ENCODE data around the gene SNAP91. TPM values are rescaled to one million over a fixed set of nuclear protein-coding genes. Genes with fewer than 3 reads are reported as not detected.
"Not testable (repeated sequence)": the region's sequence is repeated elsewhere in the genome, so short reads cannot be mapped to it uniquely, and the experiment has no call there.

SNAP91 gene
- total and polyA plus RNA-seq, 5 donors from 2014 or later = not detected

DNA sequence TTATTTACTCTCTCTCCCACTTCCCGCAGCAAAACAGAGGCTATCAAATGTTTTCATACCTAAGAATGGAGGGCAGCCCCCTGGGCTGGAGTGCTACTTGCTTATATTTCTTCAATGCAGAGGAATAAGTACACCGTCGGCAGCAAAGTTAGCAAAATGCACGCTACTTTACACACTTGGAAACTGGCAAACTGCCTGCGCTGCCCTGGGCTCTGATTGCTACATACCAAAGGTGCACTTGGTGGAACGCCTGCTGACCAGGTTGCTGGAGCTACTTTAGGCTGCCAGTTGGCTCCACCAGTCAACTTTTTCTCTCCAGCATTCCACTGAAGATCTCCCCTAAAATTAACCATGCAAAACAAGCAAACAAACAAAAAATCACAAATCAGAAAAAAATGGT is 134.1 kb downstream of the SNAP91 start:
- no peak for DNase-seq
- H3K36me3 Mint-ChIP-seq = no peaks in the 10 kb centered on the region

DNA sequence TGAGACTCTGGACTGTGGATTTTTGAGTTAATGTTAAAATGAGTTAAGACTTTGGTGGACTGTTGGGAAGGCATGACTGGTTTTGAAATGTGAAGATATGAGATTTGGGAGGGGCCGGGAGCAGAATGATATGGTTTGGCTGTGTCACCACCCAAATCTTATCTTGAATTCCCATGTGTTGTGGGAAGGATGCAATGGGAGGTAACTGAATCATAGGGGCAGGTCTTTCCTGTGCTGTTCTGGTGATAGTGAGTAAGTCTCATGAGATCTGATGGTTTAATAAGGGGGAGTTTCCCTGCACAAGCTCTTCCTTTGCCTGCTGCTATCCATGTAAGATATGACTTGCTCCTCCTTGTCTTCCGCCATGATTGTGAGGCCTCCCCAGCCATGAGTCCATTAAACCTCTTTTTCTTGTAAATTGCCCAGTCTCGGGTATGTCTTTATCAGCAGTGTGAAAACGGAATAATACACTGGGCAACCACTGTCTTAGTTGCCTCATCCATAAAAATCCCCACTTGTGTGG is 137.2 kb downstream of the SNAP91 start:
- not testable (repeated sequence) for H3K4me3 ChIP-seq (ENCODE audit: low read depth, low read length); H3K9me3 ChIP-seq (ENCODE audit: control insufficient read depth in 2 of 2, low read length in 2 of 2); H3K4me1 ChIP-seq (ENCODE audit: control insufficient read depth, insufficient read depth, low read length, poor library complexity, severe bottlenecking); H3K36me3 ChIP-seq (ENCODE audit: control insufficient read depth, insufficient read depth, low read length); H3K27ac ChIP-seq (ENCODE audit: insufficient read depth, low read length, poor library complexity, severe bottlenecking); H3K4me3 Mint-ChIP-seq; H3K27me3 ChIP-seq (ENCODE audit: control insufficient read depth, insufficient read depth, low read length); H3K4me1 Mint-ChIP-seq; DNase-seq; H3K27me3 Mint-ChIP-seq; H3K36me3 Mint-ChIP-seq; H3K9me3 Mint-ChIP-seq; ATAC-seq (ENCODE audit: low read depth in 2 of 2)
- H3K27ac Mint-ChIP-seq = peak overlapping the region in 1 of 3 donors; percentile 90

More for the DNA sequence above, 134.1 kb downstream of the SNAP91 start:
- Mint-ChIP-seq H3K9me3 (peaks cover 0 to 3% (median 0%) of the 10 kb centered on the region in 7 donors), H3K4me3 (no peak overlapping the region), H3K27ac (no peak overlapping the region), H3K27me3 (no peaks in the 10 kb centered on the region), H3K4me1 (no peaks in the 10 kb centered on the region)
- Histone ChIP-seq H3K4me1 (ENCODE audit: control insufficient read depth, insufficient read depth, low read length, poor library complexity, severe bottlenecking) (no peaks in the 10 kb centered on the region), H3K4me3 (ENCODE audit: low read depth, low read length) (no peak overlapping the region), H3K9me3 (ENCODE audit: control insufficient read depth in 2 of 2, low read length in 2 of 2) (no peaks in the 10 kb centered on the region), H3K36me3 (ENCODE audit: control insufficient read depth, insufficient read depth, low read length) (no peaks in the 10 kb centered on the region), H3K27ac (ENCODE audit: insufficient read depth, low read length, poor library complexity, severe bottlenecking) (no peak overlapping the region), H3K27me3 (ENCODE audit: control insufficient read depth, insufficient read depth, low read length) (no peaks in the 10 kb centered on the region)
- ATAC-seq (ENCODE audit: low read depth in 2 of 2) = no peak

DNA sequence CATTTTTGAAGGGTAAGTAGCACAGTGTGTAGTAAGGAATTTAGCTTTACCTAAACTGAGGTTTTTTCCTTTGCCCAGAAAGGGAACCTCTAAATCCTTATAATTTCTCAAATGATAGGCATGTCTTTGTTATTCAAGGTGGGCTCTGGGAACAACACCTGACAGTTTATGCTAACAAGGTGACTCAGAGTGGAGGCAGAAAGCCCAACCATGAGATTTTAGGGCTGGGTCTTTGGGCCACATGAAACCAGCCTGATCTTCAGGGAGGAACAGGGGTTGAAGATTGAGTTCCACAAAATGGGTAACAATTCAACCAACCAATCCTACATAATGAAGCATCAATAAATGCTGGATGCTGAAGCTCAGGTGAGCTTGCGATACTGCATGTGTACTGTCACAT is 149.9 kb downstream of the SNAP91 start:
- no peak overlapping the region for H3K27ac Mint-ChIP-seq
- DNase-seq (no peak), ATAC-seq (ENCODE audit: low read depth in 2 of 2) (no peak)
- H3K4me1 ChIP-seq (ENCODE audit: control insufficient read depth, insufficient read depth, low read length, poor library complexity, severe bottlenecking) = no peaks in the 10 kb centered on the region
- no peak overlapping the region for H3K4me3 Mint-ChIP-seq
- no peaks in the 10 kb centered on the region for H3K27me3 Mint-ChIP-seq
- H3K27ac ChIP-seq (ENCODE audit: insufficient read depth, low read length, poor library complexity, severe bottlenecking) = no peak overlapping the region
- H3K36me3 ChIP-seq (ENCODE audit: control insufficient read depth, insufficient read depth, low read length) = no peaks in the 10 kb centered on the region
- no peaks in the 10 kb centered on the region for H3K4me1 Mint-ChIP-seq
- H3K9me3 Mint-ChIP-seq = peaks cover 0 to 6% (median 0%) of the 10 kb centered on the region in 7 donors
- no peaks in the 10 kb centered on the region for H3K27me3 ChIP-seq (ENCODE audit: control insufficient read depth, insufficient read depth, low read length)
- no peaks in the 10 kb centered on the region for H3K9me3 ChIP-seq (ENCODE audit: control insufficient read depth in 2 of 2, low read length in 2 of 2)
- no peak overlapping the region for H3K4me3 ChIP-seq (ENCODE audit: low read depth, low read length)
- H3K36me3 Mint-ChIP-seq = peaks cover under 1% of the 10 kb centered on the region

DNA sequence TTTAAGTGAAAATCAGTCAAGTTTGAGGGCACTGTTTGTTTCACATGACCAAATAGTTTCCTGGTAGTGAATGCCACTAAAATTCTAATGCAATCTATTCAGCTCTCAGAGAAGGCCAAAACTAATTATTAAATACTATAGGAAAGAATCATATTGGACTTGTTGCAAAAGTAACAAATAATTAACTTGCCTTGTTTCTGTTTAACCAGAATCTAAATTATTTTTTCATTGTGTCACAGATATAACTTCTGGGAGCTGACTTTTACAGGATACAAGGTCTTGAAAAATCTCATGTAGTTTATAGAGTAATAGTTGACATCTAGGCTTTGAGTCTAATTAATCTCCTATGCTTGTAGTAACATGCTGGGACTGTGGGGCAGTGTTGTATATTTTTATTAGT is 152.0 kb downstream of the SNAP91 start:
- Histone ChIP-seq H3K36me3 (ENCODE audit: control insufficient read depth, insufficient read depth, low read length) (no peaks in the 10 kb centered on the region), H3K9me3 (ENCODE audit: control insufficient read depth in 2 of 2, low read length in 2 of 2) (no peaks in the 10 kb centered on the region), H3K27ac (ENCODE audit: insufficient read depth, low read length, poor library complexity, severe bottlenecking) (no peak overlapping the region), H3K4me3 (ENCODE audit: low read depth, low read length) (no peak overlapping the region), H3K4me1 (ENCODE audit: control insufficient read depth, insufficient read depth, low read length, poor library complexity, severe bottlenecking) (no peaks in the 10 kb centered on the region), H3K27me3 (ENCODE audit: control insufficient read depth, insufficient read depth, low read length) (no peaks in the 10 kb centered on the region)
- Mint-ChIP-seq H3K4me3 (no peak overlapping the region), H3K27ac (no peak overlapping the region), H3K4me1 (no peaks in the 10 kb centered on the region), H3K9me3 (peaks cover 0 to 1% (median 0%) of the 10 kb centered on the region in 7 donors), H3K36me3 (peaks cover 2% of the 10 kb centered on the region), H3K27me3 (no peaks in the 10 kb centered on the region)
- DNase-seq (no peak), ATAC-seq (ENCODE audit: low read depth in 2 of 2) (no peak)

DNA sequence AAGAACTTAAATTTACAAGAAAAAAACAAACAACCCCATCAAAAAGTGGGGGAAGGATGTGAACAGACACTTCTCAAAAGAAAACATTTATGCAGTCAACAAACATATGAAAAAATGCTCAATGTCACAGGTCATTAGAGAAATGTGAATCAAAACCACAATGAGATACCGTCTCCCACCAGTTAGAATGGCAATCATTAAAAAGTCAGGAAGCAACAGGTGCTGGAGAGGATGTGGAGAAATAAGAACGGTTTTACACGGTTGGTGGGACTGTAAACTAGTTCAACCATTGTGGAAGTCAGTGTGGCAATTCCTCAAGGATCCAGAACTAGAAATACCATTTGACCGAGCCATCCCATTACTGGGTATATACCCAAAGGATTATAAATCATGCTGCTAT is 157.2 kb downstream of the SNAP91 start:
- H3K36me3 Mint-ChIP-seq; H3K4me3 Mint-ChIP-seq; H3K36me3 ChIP-seq (ENCODE audit: control insufficient read depth, insufficient read depth, low read length); H3K27me3 Mint-ChIP-seq; H3K4me1 Mint-ChIP-seq; H3K4me1 ChIP-seq (ENCODE audit: control insufficient read depth, insufficient read depth, low read length, poor library complexity, severe bottlenecking); H3K4me3 ChIP-seq (ENCODE audit: low read depth, low read length); H3K27ac Mint-ChIP-seq; H3K9me3 Mint-ChIP-seq; H3K27me3 ChIP-seq (ENCODE audit: control insufficient read depth, insufficient read depth, low read length); DNase-seq; H3K9me3 ChIP-seq (ENCODE audit: control insufficient read depth in 2 of 2, low read length in 2 of 2); H3K27ac ChIP-seq (ENCODE audit: insufficient read depth, low read length, poor library complexity, severe bottlenecking); ATAC-seq (ENCODE audit: low read depth in 2 of 2): not testable (repeated sequence)

DNA sequence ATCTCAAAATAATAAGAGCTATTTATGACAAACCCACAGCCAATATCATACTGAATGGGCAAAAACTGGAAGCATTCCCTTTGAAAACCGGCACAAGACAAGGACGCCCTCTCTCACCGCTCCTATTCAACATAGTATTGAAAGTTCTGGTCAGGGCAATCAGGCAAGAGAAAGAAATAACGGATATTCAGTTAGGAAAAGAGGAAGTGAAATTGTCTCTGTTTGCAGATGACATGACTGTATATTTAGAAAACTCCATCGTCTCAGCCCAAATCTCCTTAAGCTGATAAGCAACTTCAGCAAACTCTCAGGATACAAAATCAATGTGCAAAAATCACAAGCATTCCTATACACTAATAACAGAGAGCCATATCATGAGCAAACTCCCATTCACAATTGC is 158.4 kb downstream of the SNAP91 start:
- H3K4me1 ChIP-seq (ENCODE audit: control insufficient read depth, insufficient read depth, low read length, poor library complexity, severe bottlenecking); H3K4me1 Mint-ChIP-seq; H3K27me3 ChIP-seq (ENCODE audit: control insufficient read depth, insufficient read depth, low read length); H3K27ac ChIP-seq (ENCODE audit: insufficient read depth, low read length, poor library complexity, severe bottlenecking); H3K9me3 ChIP-seq (ENCODE audit: control insufficient read depth in 2 of 2, low read length in 2 of 2); H3K4me3 ChIP-seq (ENCODE audit: low read depth, low read length); H3K36me3 Mint-ChIP-seq; ATAC-seq (ENCODE audit: low read depth in 2 of 2); DNase-seq; H3K36me3 ChIP-seq (ENCODE audit: control insufficient read depth, insufficient read depth, low read length); H3K9me3 Mint-ChIP-seq; H3K4me3 Mint-ChIP-seq; H3K27me3 Mint-ChIP-seq: not testable (repeated sequence)
- peak overlapping the region in 1 of 3 donors; percentile 14 for H3K27ac Mint-ChIP-seq

DNA sequence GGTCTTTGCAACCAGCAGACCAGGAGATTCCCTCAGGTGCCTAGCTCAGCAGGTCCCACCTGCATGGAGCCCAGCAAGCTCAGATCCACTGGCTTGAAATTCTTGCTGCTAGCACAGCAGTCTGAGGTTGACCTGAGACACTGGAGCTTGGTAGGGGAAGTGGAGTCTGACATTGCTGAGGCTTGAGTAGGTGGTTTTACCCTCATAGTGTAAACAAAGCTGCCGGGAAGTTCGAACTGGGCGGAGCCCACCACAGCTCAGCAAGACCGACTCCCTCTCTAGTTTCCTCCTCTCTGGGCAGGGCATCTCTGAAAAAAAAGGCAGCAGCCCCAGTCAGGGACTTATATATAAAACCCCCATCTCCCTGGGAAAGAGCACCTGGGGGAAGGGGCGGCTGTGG is 162.3 kb downstream of the SNAP91 start:
- Mint-ChIP-seq H3K36me3 (no peaks in the 10 kb centered on the region), H3K27me3 (peaks cover 4% of the 10 kb centered on the region), H3K27ac (no peak overlapping the region), H3K9me3 (peaks cover 0 to 10% (median 4%) of the 10 kb centered on the region in 7 donors), H3K4me3 (no peak overlapping the region), H3K4me1 (no peaks in the 10 kb centered on the region)
- Histone ChIP-seq H3K36me3 (ENCODE audit: control insufficient read depth, insufficient read depth, low read length) (no peaks in the 10 kb centered on the region), H3K4me1 (ENCODE audit: control insufficient read depth, insufficient read depth, low read length, poor library complexity, severe bottlenecking) (no peaks in the 10 kb centered on the region), H3K27me3 (ENCODE audit: control insufficient read depth, insufficient read depth, low read length) (no peaks in the 10 kb centered on the region), H3K4me3 (ENCODE audit: low read depth, low read length) (no peak overlapping the region), H3K27ac (ENCODE audit: insufficient read depth, low read length, poor library complexity, severe bottlenecking) (no peak overlapping the region), H3K9me3 (ENCODE audit: control insufficient read depth in 2 of 2, low read length in 2 of 2) (no peaks in the 10 kb centered on the region)
- ATAC-seq (ENCODE audit: low read depth in 2 of 2) (no peak), DNase-seq (peak in 1 of 3 donors; percentile 30)

DNA sequence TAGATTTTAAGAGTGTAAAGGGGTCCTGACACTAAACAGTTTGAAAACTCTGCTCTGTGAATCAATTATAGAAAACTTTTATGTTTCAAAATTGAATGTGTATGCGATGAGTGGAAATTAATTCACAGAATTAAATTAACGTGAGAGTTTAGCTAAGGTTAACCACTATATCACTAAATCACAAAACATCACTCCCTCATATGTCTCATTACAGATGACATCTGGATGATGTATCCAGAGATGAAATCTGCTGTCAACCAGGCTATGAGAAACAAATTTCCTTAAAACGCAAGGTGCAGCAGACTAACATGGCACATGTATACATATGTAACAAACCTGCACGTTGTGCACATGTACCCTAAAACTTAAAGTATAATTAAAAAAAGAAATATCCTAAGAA is 169.2 kb downstream of the SNAP91 start:
- H3K9me3 Mint-ChIP-seq = peaks cover 0 to 4% (median 0%) of the 10 kb centered on the region in 7 donors
- no peak overlapping the region for H3K4me3 ChIP-seq (ENCODE audit: low read depth, low read length)
- H3K36me3 ChIP-seq (ENCODE audit: control insufficient read depth, insufficient read depth, low read length) = no peaks in the 10 kb centered on the region
- no peaks in the 10 kb centered on the region for H3K36me3 Mint-ChIP-seq
- H3K27ac ChIP-seq (ENCODE audit: insufficient read depth, low read length, poor library complexity, severe bottlenecking) = no peak overlapping the region
- H3K4me1 ChIP-seq (ENCODE audit: control insufficient read depth, insufficient read depth, low read length, poor library complexity, severe bottlenecking) = no peaks in the 10 kb centered on the region
- ATAC-seq (ENCODE audit: low read depth in 2 of 2) (no peak), DNase-seq (no peak)
- H3K4me1 Mint-ChIP-seq = no peaks in the 10 kb centered on the region
- H3K9me3 ChIP-seq (ENCODE audit: control insufficient read depth in 2 of 2, low read length in 2 of 2) = no peaks in the 10 kb centered on the region
- peaks cover 6% of the 10 kb centered on the region for H3K27me3 Mint-ChIP-seq
- H3K27me3 ChIP-seq (ENCODE audit: control insufficient read depth, insufficient read depth, low read length) = no peaks in the 10 kb centered on the region
- H3K27ac Mint-ChIP-seq = no peak overlapping the region
- no peak overlapping the region for H3K4me3 Mint-ChIP-seq

All from CD4-positive, CD25-positive, alpha-beta regulatory T cell (primary cell).